ENCODE results near the gene WDSUB1.

GRCh38 chr2:159194241-159194640 is 92.3 kb downstream of the WDSUB1 start:
- TF ChIP-seq CTCF (conservative IDR thresholded peaks at IDR 0.05), result no peak
- no peak for TF ChIP-seq EZH2 (IDR thresholded peaks at IDR 0.05; ENCODE audit: low read depth)

Measured in PC-9 (cell line).